ENCODE results near the gene EYA2. TPM values are rescaled to one million over a fixed set of nuclear protein-coding genes. Genes with fewer than 3 reads are reported as not detected.

EYA2 gene
- total RNA-seq, 1 donor = 1.6 TPM

DNA sequence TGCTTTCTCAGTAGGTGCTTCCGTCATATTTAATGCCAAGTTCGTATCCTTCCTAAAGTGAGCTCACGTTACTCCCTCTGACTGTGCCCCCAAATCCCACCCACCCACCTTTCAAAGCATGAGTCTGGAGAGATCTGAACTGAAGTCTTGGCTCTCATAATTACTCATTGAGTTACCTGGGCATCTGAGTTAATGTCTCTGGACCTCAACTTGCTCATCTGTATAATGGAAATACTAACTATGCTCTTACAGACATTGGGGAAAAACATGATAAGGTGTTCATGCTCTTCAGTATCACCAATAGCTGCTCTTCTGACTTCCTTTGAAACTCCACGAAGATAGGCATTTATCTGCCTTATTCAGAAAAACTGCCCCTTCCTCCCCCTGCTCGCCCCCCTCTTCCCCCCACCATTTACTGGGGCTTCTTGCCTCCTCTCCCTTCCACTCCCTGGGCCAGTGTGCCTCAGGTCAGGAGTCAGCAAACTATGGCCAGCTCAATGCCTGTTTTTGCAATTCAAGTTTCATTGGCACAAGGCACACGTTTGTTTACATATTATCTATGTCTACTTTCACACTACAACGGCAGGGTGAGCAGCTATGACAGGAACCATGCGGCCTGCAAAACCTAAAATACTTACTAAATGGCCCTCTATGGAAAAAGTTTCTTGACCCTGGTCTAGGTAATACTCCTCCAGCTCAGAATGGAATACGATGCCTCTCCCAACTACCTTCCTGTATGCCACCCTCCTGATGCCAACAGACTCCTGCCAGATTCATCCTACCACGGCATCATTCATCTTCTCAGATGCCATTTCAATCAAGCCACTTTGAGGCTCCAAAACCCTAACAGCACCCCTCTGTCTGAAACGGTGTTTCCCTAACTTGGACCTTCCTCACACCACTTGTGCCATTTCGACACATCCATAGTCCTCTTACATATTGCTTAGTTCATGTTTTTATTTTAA is 323.1 kb downstream of the EYA2 start:
- DNase-seq (ENCODE audit: low read depth) = no peak
- H3K4me3 ChIP-seq (ENCODE audit: low read depth, low read length) = no peak overlapping the region
- TF ChIP-seq, protein P1, sequence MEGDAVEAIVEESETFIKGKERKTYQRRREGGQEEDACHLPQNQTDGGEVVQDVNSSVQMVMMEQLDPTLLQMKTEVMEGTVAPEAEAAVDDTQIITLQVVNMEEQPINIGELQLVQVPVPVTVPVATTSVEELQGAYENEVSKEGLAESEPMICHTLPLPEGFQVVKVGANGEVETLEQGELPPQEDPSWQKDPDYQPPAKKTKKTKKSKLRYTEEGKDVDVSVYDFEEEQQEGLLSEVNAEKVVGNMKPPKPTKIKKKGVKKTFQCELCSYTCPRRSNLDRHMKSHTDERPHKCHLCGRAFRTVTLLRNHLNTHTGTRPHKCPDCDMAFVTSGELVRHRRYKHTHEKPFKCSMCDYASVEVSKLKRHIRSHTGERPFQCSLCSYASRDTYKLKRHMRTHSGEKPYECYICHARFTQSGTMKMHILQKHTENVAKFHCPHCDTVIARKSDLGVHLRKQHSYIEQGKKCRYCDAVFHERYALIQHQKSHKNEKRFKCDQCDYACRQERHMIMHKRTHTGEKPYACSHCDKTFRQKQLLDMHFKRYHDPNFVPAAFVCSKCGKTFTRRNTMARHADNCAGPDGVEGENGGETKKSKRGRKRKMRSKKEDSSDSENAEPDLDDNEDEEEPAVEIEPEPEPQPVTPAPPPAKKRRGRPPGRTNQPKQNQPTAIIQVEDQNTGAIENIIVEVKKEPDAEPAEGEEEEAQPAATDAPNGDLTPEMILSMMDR (IDR thresholded peaks at IDR 0.05; ENCODE audit: insufficient read depth, low read length) = no peak

DNA sequence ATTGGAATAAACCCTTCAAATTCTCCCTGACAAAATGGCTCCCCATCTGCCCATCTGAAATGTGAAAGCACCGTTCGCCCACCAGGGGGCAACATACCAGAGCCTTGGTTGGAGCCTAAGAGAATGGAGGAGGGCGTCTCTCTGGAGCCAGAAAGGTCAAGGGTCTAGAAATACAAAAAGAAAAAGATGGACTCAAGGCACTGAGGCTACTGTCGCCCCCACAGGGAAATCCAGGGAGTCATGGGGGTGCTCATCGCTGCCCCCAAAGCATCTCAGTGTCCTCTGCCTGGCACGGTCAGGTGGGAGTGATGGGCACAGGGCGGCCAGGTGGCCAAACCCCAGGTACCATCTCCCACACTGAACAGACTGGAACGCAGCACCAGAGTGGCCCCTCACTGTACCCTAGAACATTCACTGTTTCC is 325.5 kb downstream of the EYA2 start:
- no peak overlapping the region for H3K4me3 ChIP-seq (ENCODE audit: low read depth, low read length)
- TF ChIP-seq, protein P1 (IDR thresholded peaks at IDR 0.05; ENCODE audit: insufficient read depth, low read length) = peak; percentile 69
- DNase-seq (ENCODE audit: low read depth) = peak; percentile 28

DNA sequence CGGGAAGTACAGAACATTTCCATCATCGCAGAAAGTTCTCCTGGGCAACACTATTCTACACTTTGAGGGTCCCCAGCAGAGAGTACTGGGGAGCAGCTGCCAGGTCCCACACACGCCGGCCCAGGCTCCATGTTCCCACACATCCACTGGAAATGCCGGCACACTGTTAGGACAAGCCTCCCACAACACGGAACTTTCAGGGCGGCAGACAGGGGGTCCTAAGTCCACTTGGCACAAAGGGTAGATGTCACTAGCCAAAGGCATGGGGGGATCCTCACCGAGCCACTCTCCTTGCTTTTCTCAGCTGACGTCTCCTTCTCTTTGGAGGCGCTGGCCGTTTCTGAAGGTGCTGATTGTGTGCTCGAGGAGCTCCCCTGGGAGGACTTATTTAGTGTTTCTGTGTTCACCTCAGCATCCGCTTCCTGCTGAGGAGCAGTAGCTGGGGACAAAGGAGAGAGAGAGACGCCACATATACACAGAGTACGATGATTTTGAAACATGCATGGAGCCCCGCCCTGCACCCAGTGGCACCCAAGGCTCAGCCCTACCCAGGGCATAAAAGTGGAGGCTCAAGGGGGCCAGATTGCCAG is 326.5 kb downstream of the EYA2 start:
- DNase-seq (ENCODE audit: low read depth) = no peak
- TF ChIP-seq, protein P1 (IDR thresholded peaks at IDR 0.05; ENCODE audit: insufficient read depth, low read length) = no peak
- no peak overlapping the region for H3K4me3 ChIP-seq (ENCODE audit: low read depth, low read length)

DNA sequence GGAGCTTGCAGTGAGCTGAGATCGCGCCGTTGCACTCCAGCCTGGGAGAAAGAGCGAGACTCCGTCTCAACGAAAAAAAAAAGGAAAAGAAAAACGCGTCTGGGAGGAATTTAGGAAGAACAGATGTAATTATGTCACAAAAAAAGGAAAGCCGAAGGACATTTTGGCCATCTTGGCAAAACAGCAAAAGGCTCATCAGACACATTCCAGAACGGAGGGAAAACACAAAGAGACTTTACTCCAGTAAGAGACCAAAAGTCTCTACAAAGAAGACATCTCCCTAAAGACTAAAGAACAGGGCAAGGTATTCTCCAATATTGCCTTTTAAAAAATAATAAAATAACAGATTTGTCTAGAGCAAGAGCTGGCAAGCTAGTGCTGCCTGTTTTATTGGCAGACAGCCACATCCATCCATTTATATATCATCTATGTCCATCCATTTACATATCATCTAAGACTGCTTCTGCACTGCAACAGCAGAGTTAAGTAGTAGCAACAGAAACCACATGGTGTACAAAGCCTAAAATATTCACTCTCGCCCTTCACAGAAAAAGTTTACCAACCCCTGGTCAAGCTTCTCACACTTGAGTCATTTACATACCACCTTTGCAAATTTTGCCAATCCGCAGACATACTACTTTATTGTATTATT is 328.0 kb downstream of the EYA2 start:
- no peak overlapping the region for H3K4me3 ChIP-seq (ENCODE audit: low read depth, low read length)
- TF ChIP-seq, protein P1 (IDR thresholded peaks at IDR 0.05; ENCODE audit: insufficient read depth, low read length) = no peak
- DNase-seq (ENCODE audit: low read depth) = no peak

DNA sequence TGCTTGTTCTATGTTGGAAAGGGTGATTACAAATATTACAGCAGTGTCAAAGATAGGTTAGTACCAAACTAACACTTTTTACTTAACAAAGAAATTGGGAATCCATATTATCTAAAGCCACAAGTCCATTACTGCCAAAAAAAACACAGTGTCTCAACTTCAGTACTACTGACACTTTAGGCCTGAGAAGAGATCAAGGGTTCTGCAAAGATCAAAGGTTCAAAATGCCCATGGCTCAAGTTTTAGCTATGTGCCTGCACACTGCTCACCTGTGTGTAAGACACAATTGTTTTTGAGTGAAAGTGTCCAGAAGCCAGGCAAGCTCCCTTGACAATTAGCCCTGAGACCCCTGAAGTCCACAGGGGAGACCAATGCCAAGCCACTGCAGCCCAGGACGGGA is 329.3 kb downstream of the EYA2 start:
- DNase-seq (ENCODE audit: low read depth) = no peak
- no peak overlapping the region for H3K4me3 ChIP-seq (ENCODE audit: low read depth, low read length)
- TF ChIP-seq, protein P1 (IDR thresholded peaks at IDR 0.05; ENCODE audit: insufficient read depth, low read length) = no peak

DNA sequence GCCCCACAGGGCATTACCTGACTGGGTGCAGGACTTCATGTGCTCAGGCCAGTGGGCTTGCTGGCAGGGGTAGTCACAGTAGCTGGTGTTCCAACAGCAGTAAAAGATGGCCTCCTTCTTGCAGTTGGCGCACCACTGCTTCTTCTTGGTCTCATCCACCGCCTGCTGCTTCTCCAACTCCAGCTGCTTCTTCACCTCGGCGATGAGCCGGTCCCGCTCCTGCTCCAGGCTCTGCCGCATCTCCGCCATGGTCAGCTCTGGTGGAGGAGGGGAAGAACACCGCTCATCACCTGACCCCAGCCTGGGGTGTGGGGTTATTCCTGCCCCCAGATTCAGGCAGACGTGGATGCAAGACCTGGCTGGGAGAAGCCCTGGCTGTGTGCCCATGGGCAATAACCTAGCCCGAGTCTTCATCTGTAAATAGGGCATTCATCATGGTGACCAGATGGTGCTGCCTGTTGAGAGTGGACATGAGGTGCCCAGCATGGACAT is 329.7 kb downstream of the EYA2 start:
- TF ChIP-seq, protein P1 (IDR thresholded peaks at IDR 0.05; ENCODE audit: insufficient read depth, low read length) = no peak
- H3K4me3 ChIP-seq (ENCODE audit: low read depth, low read length) = no peak overlapping the region
- DNase-seq (ENCODE audit: low read depth) = no peak

Measured in fibroblast of the aortic adventitia (primary cell).